ENCODE measurements around the gene MGAT5B. TPM values are rescaled to one million over a fixed set of nuclear protein-coding genes. Genes with fewer than 3 reads are reported as not detected.

MGAT5B gene
- total RNA-seq, 3 donors from 2014 or later, result 0.17 to 0.65 (median 0.44) TPM

- Histone ChIP-seq H3K36me3 (ENCODE audit: low read depth) (no peaks in the 10 kb centered on the region), H3K9me3 (no peaks in the 10 kb centered on the region), H3K4me1 (ENCODE audit: low read depth) (no peaks in the 10 kb centered on the region), H3K4me3 (no peak overlapping the region)
- no peak for TF ChIP-seq CTCF (IDR thresholded peaks at IDR 0.05)
- no peak for DNase-seq
- no peak for ATAC-seq
- intact Hi-C loops (cut with DNase I, micrococcal nuclease), result no loop called here
Observed at GRCh38 chr17:76943781-76944213, 75.6 kb downstream of the MGAT5B start.

- no peaks in the 10 kb centered on the region for H3K36me3 ChIP-seq (ENCODE audit: low read depth)
- intact Hi-C loops (cut with DNase I, micrococcal nuclease), result no loop called here
- H3K9me3 ChIP-seq, result no peaks in the 10 kb centered on the region
- TF ChIP-seq CTCF (IDR thresholded peaks at IDR 0.05), result no peak
- DNase-seq (no peak), ATAC-seq (no peak)
- no peak overlapping the region for H3K4me3 ChIP-seq
- no peaks in the 10 kb centered on the region for H3K4me1 ChIP-seq (ENCODE audit: low read depth)
Observed at GRCh38 chr17:76944477-76944876, 76.3 kb downstream of the MGAT5B start.

GRCh38 chr17:76946111-76946771 is 78.0 kb downstream of the MGAT5B start:
- H3K36me3 ChIP-seq (ENCODE audit: low read depth), result no peaks in the 10 kb centered on the region
- no peak for ATAC-seq
- no peaks in the 10 kb centered on the region for H3K9me3 ChIP-seq
- H3K4me3 ChIP-seq, result no peak overlapping the region
- no peak for DNase-seq
- no peaks in the 10 kb centered on the region for H3K4me1 ChIP-seq (ENCODE audit: low read depth)
- no peak for TF ChIP-seq CTCF (IDR thresholded peaks at IDR 0.05)
- intact Hi-C loops (cut with DNase I, micrococcal nuclease), result no loop called here

- Histone ChIP-seq H3K36me3 (ENCODE audit: low read depth) (no peaks in the 10 kb centered on the region), H3K4me3 (no peak overlapping the region), H3K4me1 (ENCODE audit: low read depth) (no peaks in the 10 kb centered on the region), H3K9me3 (no peaks in the 10 kb centered on the region)
- DNase-seq, result no peak
- no peak for TF ChIP-seq CTCF (IDR thresholded peaks at IDR 0.05)
- ATAC-seq, result no peak
- intact Hi-C loops (cut with DNase I, micrococcal nuclease), result no loop called here
Observed at GRCh38 chr17:76946772-76947135, 78.5 kb downstream of the MGAT5B start.

GRCh38 chr17:76947309-76947708 is 79.1 kb downstream of the MGAT5B start:
- TF ChIP-seq CTCF (IDR thresholded peaks at IDR 0.05), result no peak
- no peak overlapping the region for H3K4me3 ChIP-seq
- no peaks in the 10 kb centered on the region for H3K4me1 ChIP-seq (ENCODE audit: low read depth)
- no peaks in the 10 kb centered on the region for H3K9me3 ChIP-seq
- intact Hi-C loops (cut with DNase I, micrococcal nuclease), result no loop called here
- DNase-seq, result no peak
- H3K36me3 ChIP-seq (ENCODE audit: low read depth), result no peaks in the 10 kb centered on the region
- ATAC-seq, result no peak

GRCh38 chr17:76947771-76948170 is 79.6 kb downstream of the MGAT5B start:
- no peak for ATAC-seq
- no peak for DNase-seq
- H3K4me3 ChIP-seq, result no peak overlapping the region
- no peaks in the 10 kb centered on the region for H3K9me3 ChIP-seq
- no peaks in the 10 kb centered on the region for H3K36me3 ChIP-seq (ENCODE audit: low read depth)
- TF ChIP-seq CTCF (IDR thresholded peaks at IDR 0.05), result no peak
- intact Hi-C loops (cut with DNase I, micrococcal nuclease), result no loop called here
- no peaks in the 10 kb centered on the region for H3K4me1 ChIP-seq (ENCODE audit: low read depth)
